HG02571 (cell line): ENCODE data around the gene KAZN.

ENCODE experiments used
- ATAC-seq: cut with Tn5 transposase; IDR thresholded peaks from one replicate; pipeline ENCODE4 v1.9.1; 2021; ENCODE audit warnings: mild to moderate bottlenecking, moderate library complexity; ENCODE audit not compliant: unreplicated experiment

The KAZN gene

GRCh38 chr1:14844356-14844755 lies 245.9 kb downstream of the KAZN start:
- no peak for ATAC-seq

- ATAC-seq, result no peak
Measured at GRCh38 chr1:14844923-14845617, 246.6 kb downstream of the KAZN start.

- ATAC-seq, result no peak
Measured at GRCh38 chr1:14845851-14846250, 247.4 kb downstream of the KAZN start.

GRCh38 chr1:14846688-14847087 lies 248.2 kb downstream of the KAZN start:
- ATAC-seq, result no peak

GRCh38 chr1:14848203-14848602 lies 249.7 kb downstream of the KAZN start:
- no peak for ATAC-seq

- ATAC-seq, result no peak
Measured at GRCh38 chr1:14848625-14849024, 250.1 kb downstream of the KAZN start.

GRCh38 chr1:14849038-14849437 lies 250.6 kb downstream of the KAZN start:
- ATAC-seq, result no peak

GRCh38 chr1:14850563-14850962 lies 252.1 kb downstream of the KAZN start:
- no peak for ATAC-seq

GRCh38 chr1:14851760-14852159 lies 253.3 kb downstream of the KAZN start:
- no peak for ATAC-seq

- ATAC-seq, result no peak
Measured at GRCh38 chr1:14852291-14852690, 253.8 kb downstream of the KAZN start.

GRCh38 chr1:14853518-14853917 lies 255.0 kb downstream of the KAZN start:
- no peak for ATAC-seq

GRCh38 chr1:14855268-14855667 lies 256.8 kb downstream of the KAZN start:
- ATAC-seq, result no peak

GRCh38 chr1:14855801-14856200 lies 257.3 kb downstream of the KAZN start:
- no peak for ATAC-seq

- ATAC-seq, result no peak
Measured at GRCh38 chr1:14857436-14858195, 259.1 kb downstream of the KAZN start.

- ATAC-seq, result no peak
Measured at GRCh38 chr1:14862114-14862771, 263.8 kb downstream of the KAZN start.

- no peak for ATAC-seq
Measured at GRCh38 chr1:14865106-14865505, 266.6 kb downstream of the KAZN start.

- no peak for ATAC-seq
Measured at GRCh38 chr1:14866911-14867612, 268.6 kb downstream of the KAZN start.

GRCh38 chr1:14869187-14869586 lies 270.7 kb downstream of the KAZN start:
- no peak for ATAC-seq

- ATAC-seq, result no peak
Measured at GRCh38 chr1:14871218-14871970, 272.9 kb downstream of the KAZN start.

- no peak for ATAC-seq
Measured at GRCh38 chr1:14872762-14873161, 274.3 kb downstream of the KAZN start.

GRCh38 chr1:14873677-14874076 lies 275.2 kb downstream of the KAZN start:
- no peak for ATAC-seq
